GM18951 (cell line): ENCODE results near the gene ABCB6.

ENCODE experiments used
- POLR2A ChIP-seq: IDR thresholded peaks from 4 replicates; pipeline ENCODE4 v1.6.1; 2011; ENCODE audit warnings: mild to moderate bottlenecking; ENCODE audit not compliant: insufficient read length, insufficient read depth; ENCODE audit errors: extremely low read depth
- in situ Hi-C: fragments of 300-500 bp; cut with MboI; formaldehyde crosslinking; loops from one replicate; pipeline ENCODE4 v1.12.0; 2022; ENCODE audit warnings: low sequenced_read_pairs, mixed read lengths, inconsistent platforms; ENCODE audit not compliant: unreplicated experiment

ABCB6 gene

GRCh38 chr2:219229305-219230058 is 10.7 kb upstream of the ABCB6 start, which contains the start of the genes ANKZF1 and ATG9A:
Gene ANKZF1 (plus strand): TSS chr2:219229806. CDS start chr2:219230258, 452 bp downstream.
Gene ATG9A (minus strand): TSS chr2:219229636. CDS start chr2:219228024, 1,612 bp downstream.
- peak; percentile 77 for TF ChIP-seq POLR2A
- in situ Hi-C loops, result no loop called here

GRCh38 chr2:219228911-219229304 is 10.2 kb upstream of the ABCB6 start:
- TF ChIP-seq POLR2A, result no peak
- in situ Hi-C loops, result no loop called here

- TF ChIP-seq POLR2A, result no peak
- in situ Hi-C loops, result no loop called here
These were observed 9.5 kb upstream of the ABCB6 start for GRCh38 chr2:219228041-219228910.

GRCh38 chr2:219225350-219225749 is 6.6 kb upstream of the ABCB6 start:
- in situ Hi-C loops, result no loop called here
- no peak for TF ChIP-seq POLR2A

- TF ChIP-seq POLR2A, result no peak
- in situ Hi-C loops, result no loop called here
These were observed 5.3 kb upstream of the ABCB6 start for GRCh38 chr2:219223831-219224610.

- no peak for TF ChIP-seq POLR2A
- in situ Hi-C loops, result no loop called here
These were observed 3.3 kb upstream of the ABCB6 start for GRCh38 chr2:219221957-219222518.

GRCh38 chr2:219220652-219221402 is 2.1 kb upstream of the ABCB6 start:
- in situ Hi-C loops, result no loop called here
- no peak for TF ChIP-seq POLR2A

- TF ChIP-seq POLR2A, result no peak
- in situ Hi-C loops, result no loop called here
These were observed 1.2 kb upstream of the ABCB6 start for GRCh38 chr2:219219784-219220532.

- TF ChIP-seq POLR2A, result no peak
These were observed 484 bp downstream of the ABCB6 start for GRCh38 chr2:219218217-219218731.

GRCh38 chr2:219216535-219216915 is 2.2 kb downstream of the ABCB6 start:
- in situ Hi-C loops, result no loop called here
- no peak for TF ChIP-seq POLR2A

More at GRCh38 chr2:219218217-219218731, 484 bp downstream of the ABCB6 start:
- in situ Hi-C loops, result no loop called here

- in situ Hi-C loops, result no loop called here
- TF ChIP-seq POLR2A, result no peak
These were observed 2.8 kb downstream of the ABCB6 start for GRCh38 chr2:219215871-219216534.
